A549 (cell line): ENCODE data around the gene PCGF2. TPM values are rescaled to one million over a fixed set of nuclear protein-coding genes. Genes with fewer than 3 reads are reported as not detected.

Experiments
- ATAC-seq, 2 experiments: fragments of 200-7000 bp in 1 of 2; fragments of >200 bp in 1 of 2; cut with Nextera tagmentation in 1 of 2; cut with Tn5 transposase in 1 of 2; 3 replicates each; pipeline versions ENCODE4 v1.8.0 to v1.9.1; 2018 to 2020; ENCODE audit warnings: mild to moderate bottlenecking in 1 of 2, moderate library complexity in 1 of 2
- CTCF ChIA-PET: fragments of 300-600 bp; sonication (Branson Sonifier 250); formaldehyde crosslinking; extraction: SDS; loops from one replicate; lab custom pipeline; 2021; ENCODE audit warnings: antibody characterized with exemption, inconsistent platforms; lab: Yijun Ruan, JAX
- POLR2A ChIA-PET: fragments of 350-600 bp; formaldehyde crosslinking; extraction: SDS; loops from one replicate; lab custom pipeline; 2021; ENCODE audit warnings: antibody characterized with exemption, inconsistent platforms; lab: Yijun Ruan, JAX
- DNase-seq, 2 experiments: peaks; one replicate each; pipeline versions ENCODE4 v3.0.0 to v3.0.0-alpha.2; 2011 to 2016; ENCODE audit warnings: low read depth in 1 of 2, low spot score in 1 of 2
- FAIRE-seq: peaks from 2 replicates; lab custom pipeline; 2011; peaks lifted over from hg19 to GRCh38; lab: Jason Lieb, UNC
- H3K27ac ChIP-seq, 2 experiments: fragments of >200 bp; sonication (Bioruptor Twin); formaldehyde crosslinking; 3 replicates each; pipeline ENCODE4 v1.5.1; 2016 to 2017
- H3K4me1 ChIP-seq: fragments of >200 bp; sonication (Bioruptor Twin); formaldehyde crosslinking; 3 replicates; pipeline ENCODE4 v1.6.1; 2016
- H3K4me2 ChIP-seq: fragments of >200 bp; sonication (Bioruptor Twin); formaldehyde crosslinking; 3 replicates; pipeline ENCODE4 v1.6.1; 2016
- H3K4me3 ChIP-seq: fragments of >200 bp; sonication (Bioruptor Twin); formaldehyde crosslinking; 3 replicates; pipeline ENCODE4 v1.5.1; 2016
- H3K9me3 ChIP-seq: fragments of >200 bp; sonication (Bioruptor Twin); formaldehyde crosslinking; 3 replicates; pipeline ENCODE4 v1.6.1; 2016
- ATOH8 ChIP-seq: fragments of 250-450 bp; sonication (Bioruptor Pico); IDR thresholded peaks from 2 replicates; pipeline ENCODE4 v1.5.0; 2020; ENCODE audit warnings: low read depth, mild to moderate bottlenecking, moderate library complexity
- BCL3 ChIP-seq: fragments of >200 bp; sonication (Bioruptor Twin); formaldehyde crosslinking; IDR thresholded peaks from 3 replicates; pipeline ENCODE4 v1.6.1; 2016
- CBX2 ChIP-seq: fragments of 200-600 bp; sonication (generic); IDR thresholded peaks from 2 replicates; pipeline ENCODE4 v1.6.1; 2016; ENCODE audit warnings: low read depth, mild to moderate bottlenecking, borderline replicate concordance
- CTCF ChIP-seq: fragments of >200 bp; sonication (Bioruptor Twin); formaldehyde crosslinking; IDR thresholded peaks from 3 replicates; pipeline ENCODE4 v1.5.1; 2016
- E2F6 ChIP-seq: IDR thresholded peaks from 2 replicates; pipeline ENCODE4 v1.6.1; 2012; ENCODE audit warnings: low read depth, borderline replicate concordance
- ELK1 ChIP-seq: fragments of 150-350 bp; IDR thresholded peaks from 2 replicates; pipeline ENCODE4 v1.6.1; 2014; ENCODE audit warnings: low read depth, mild to moderate bottlenecking, low read length
- EP300 ChIP-seq, 2 experiments: fragments of >200 bp; sonication (Bioruptor Twin); formaldehyde crosslinking; IDR thresholded peaks; 2 replicates in 1 of 2; 3 replicates in 1 of 2; pipeline ENCODE4 v1.6.1; 2016 to 2017
- ESRRA ChIP-seq: fragments of 150-350 bp; IDR thresholded peaks from 2 replicates; pipeline ENCODE4 v1.6.1; 2014; ENCODE audit warnings: mild to moderate bottlenecking, low read length, borderline replicate concordance
- FOSB ChIP-seq: fragments of 250-450 bp; sonication (Bioruptor Pico); IDR thresholded peaks from 2 replicates; pipeline ENCODE4 v1.5.0; 2020; ENCODE audit warnings: mild to moderate bottlenecking, moderate library complexity
- GATA3 ChIP-seq: IDR thresholded peaks from 2 replicates; pipeline ENCODE4 v1.6.1; 2012; ENCODE audit warnings: borderline replicate concordance
- HOXA7 ChIP-seq: fragments of 250-450 bp; sonication (Bioruptor Pico); IDR thresholded peaks from 2 replicates; pipeline ENCODE4 v1.5.0; 2020; ENCODE audit warnings: mild to moderate bottlenecking, moderate library complexity
- MAFK ChIP-seq: fragments of 450-650 bp; IDR thresholded peaks from 2 replicates; pipeline ENCODE4 v1.6.1; 2014; ENCODE audit not compliant: partially characterized antibody
- MAZ ChIP-seq: fragments of 150-350 bp; IDR thresholded peaks from 2 replicates; pipeline ENCODE4 v1.6.1; 2014; ENCODE audit warnings: antibody characterized with exemption, low read depth, low read length, borderline replicate concordance
- MYC ChIP-seq: IDR thresholded peaks from 2 replicates; pipeline ENCODE4 v1.6.1; 2012; ENCODE audit warnings: mild to moderate bottlenecking, inconsistent platforms, low read length, improper control_type of control experiment, borderline replicate concordance
- RARB ChIP-seq: fragments of 250-450 bp; sonication (Bioruptor Pico); IDR thresholded peaks from 2 replicates; pipeline ENCODE4 v1.8.0; 2021; ENCODE audit warnings: mild to moderate bottlenecking, moderate library complexity
- SREBF2 ChIP-seq: fragments of 450-650 bp; IDR thresholded peaks from 2 replicates; pipeline ENCODE4 v1.6.1; 2014; ENCODE audit warnings: mild to moderate bottlenecking, moderate library complexity
- WGBS: methylation state at CpG from one replicate; pipeline ENCODE4 v1.1.6; 2017; ENCODE audit errors: missing lambda C conversion rate; 5-methylcytosine and 5-hydroxymethylcytosine counted together
- polyA plus RNA-seq, 4 experiments: library from polyadenylated mRNA; depleted of rRNA in 3 of 4; stranded (reverse); fragments of >200 nt; fragmentation: RNase III in 1 of 4; extraction: RNeasy Plus Mini Kit Qiagen cat#74134 plus additional on column Dnase treatment in 1 of 4; gene quantifications; 2 replicates in 3 of 4; 3 replicates in 1 of 4; pipeline ENCODE4 v1.2.3, GENCODE V29; 2011 to 2017

The PCGF2 gene
- polyA plus RNA-seq, 2 of the 4 experiments (the other 2 are of a cell fraction): 19.9 to 43.6 TPM

GRCh38 chr17:38779965-38780752 is 32.0 kb upstream of the PCGF2 start:
- no peaks in the 10 kb centered on the region for H3K4me1 ChIP-seq
- CTCF ChIA-PET: interaction anchor here (0.5 to 1.9 kb wide), 8 partner anchors 10 to 74 kb away, joined by 3 to 4 read pairs (median 4); partner anchors contain the start of gene CISD3
- TF ChIP-seq BCL3 (no peak), GATA3 (no peak), MAFK (no peak), MYC (no peak), MAZ (no peak), ATOH8 (CRISPR knock-in tag) (no peak)
- POLR2A ChIA-PET: interaction anchor here (0.9 kb wide), 1 partner anchor 28 kb away, joined by 3 read pairs; the partner anchor contains the start of gene PSMB3
- ATAC-seq (no peak), DNase-seq (no peak), FAIRE-seq (no peak)
- no peak overlapping the region for H3K4me2 ChIP-seq
- no peaks in the 10 kb centered on the region for H3K9me3 ChIP-seq
- 92% methylated on average over 23 of the region's 23 CpGs for WGBS
- H3K27ac ChIP-seq: no peak overlapping the region
- H3K4me3 ChIP-seq: no peak overlapping the region

- ATAC-seq (no peak), FAIRE-seq (no peak), DNase-seq (no peak)
- ChIA-PET POLR2A (interaction anchor here (0.9 kb wide), 1 partner anchor 11 kb away, joined by 3 read pairs; no protein-coding TSS in a partner anchor), CTCF (interaction anchor here (1.3 to 2.6 kb wide), 4 partner anchors 11 to 45 kb away, joined by 3 to 11 read pairs (median 5); no protein-coding TSS in a partner anchor)
- 74% methylated on average over 7 of the region's 7 CpGs for WGBS
- no peak overlapping the region for H3K4me3 ChIP-seq
- no peaks in the 10 kb centered on the region for H3K4me1 ChIP-seq
- H3K9me3 ChIP-seq: no peaks in the 10 kb centered on the region
- no peak overlapping the region for H3K4me2 ChIP-seq
- no peak overlapping the region for H3K27ac ChIP-seq
- TF ChIP-seq RARB (no peak), EP300 (IDR thresholded peaks at IDR 0.05) (no peak), MAZ (no peak), ESRRA (no peak), FOSB (CRISPR knock-in tag) (no peak), HOXA7 (CRISPR knock-in tag) (no peak), E2F6 (no peak), CBX2 (no peak), CTCF (no peak), ELK1 (no peak), SREBF2 (no peak)
Observed at GRCh38 chr17:38777641-38778250, 29.6 kb upstream of the PCGF2 start.
